HG03571 (cell line): Measurements from ENCODE around the gene DHRS12.

Experiments
- ATAC-seq: cut with Tn5 transposase; IDR thresholded peaks from one replicate; pipeline ENCODE4 v1.9.1; 2021; ENCODE audit not compliant: unreplicated experiment

DHRS12 gene

GRCh38 chr13:51803422-51804294 is at the start of gene DHRS12:
TSS of gene DHRS12 (minus strand) at chr13:51804163. CDS start at chr13:51799659, 4,504 bp downstream.
- ATAC-seq, result peak; percentile 85

- ATAC-seq, result no peak
Observed at GRCh38 chr13:51849145-51850101, 45.5 kb upstream of the DHRS12 start.

GRCh38 chr13:51848674-51849073 is 44.7 kb upstream of the DHRS12 start:
- ATAC-seq, result no peak

GRCh38 chr13:51846756-51847155 is 42.8 kb upstream of the DHRS12 start:
- ATAC-seq, result no peak

GRCh38 chr13:51845574-51846318 is 41.8 kb upstream of the DHRS12 start:
- no peak for ATAC-seq

- no peak for ATAC-seq
Observed at GRCh38 chr13:51844862-51845573, 41.1 kb upstream of the DHRS12 start, which contains the start of gene TMEM272. TSS of gene TMEM272 (minus strand) at chr13:51845177. CDS start at chr13:51838530, 6,647 bp downstream.

GRCh38 chr13:51843529-51843928 is 39.6 kb upstream of the DHRS12 start:
- ATAC-seq, result no peak

- no peak for ATAC-seq
Observed at GRCh38 chr13:51841732-51842131, 37.8 kb upstream of the DHRS12 start.

- no peak for ATAC-seq
Observed at GRCh38 chr13:51840917-51841316, 37.0 kb upstream of the DHRS12 start.

- no peak for ATAC-seq
Observed at GRCh38 chr13:51839711-51840540, 36.0 kb upstream of the DHRS12 start.

- ATAC-seq, result no peak
Observed at GRCh38 chr13:51838240-51838846, 34.4 kb upstream of the DHRS12 start.

- ATAC-seq, result no peak
Observed at GRCh38 chr13:51837016-51837415, 33.1 kb upstream of the DHRS12 start.

- ATAC-seq, result no peak
Observed at GRCh38 chr13:51834581-51835171, 30.7 kb upstream of the DHRS12 start.

- ATAC-seq, result no peak
Observed at GRCh38 chr13:51833980-51834379, 30.0 kb upstream of the DHRS12 start.

- ATAC-seq, result peak; percentile 73
Observed at GRCh38 chr13:51832471-51833152, 28.6 kb upstream of the DHRS12 start.

- no peak for ATAC-seq
Observed at GRCh38 chr13:51831519-51831918, 27.6 kb upstream of the DHRS12 start.

- ATAC-seq, result no peak
Observed at GRCh38 chr13:51829568-51829899, 25.6 kb upstream of the DHRS12 start.
